Measurements from ENCODE around the gene CHKB.

The CHKB gene

DNA sequence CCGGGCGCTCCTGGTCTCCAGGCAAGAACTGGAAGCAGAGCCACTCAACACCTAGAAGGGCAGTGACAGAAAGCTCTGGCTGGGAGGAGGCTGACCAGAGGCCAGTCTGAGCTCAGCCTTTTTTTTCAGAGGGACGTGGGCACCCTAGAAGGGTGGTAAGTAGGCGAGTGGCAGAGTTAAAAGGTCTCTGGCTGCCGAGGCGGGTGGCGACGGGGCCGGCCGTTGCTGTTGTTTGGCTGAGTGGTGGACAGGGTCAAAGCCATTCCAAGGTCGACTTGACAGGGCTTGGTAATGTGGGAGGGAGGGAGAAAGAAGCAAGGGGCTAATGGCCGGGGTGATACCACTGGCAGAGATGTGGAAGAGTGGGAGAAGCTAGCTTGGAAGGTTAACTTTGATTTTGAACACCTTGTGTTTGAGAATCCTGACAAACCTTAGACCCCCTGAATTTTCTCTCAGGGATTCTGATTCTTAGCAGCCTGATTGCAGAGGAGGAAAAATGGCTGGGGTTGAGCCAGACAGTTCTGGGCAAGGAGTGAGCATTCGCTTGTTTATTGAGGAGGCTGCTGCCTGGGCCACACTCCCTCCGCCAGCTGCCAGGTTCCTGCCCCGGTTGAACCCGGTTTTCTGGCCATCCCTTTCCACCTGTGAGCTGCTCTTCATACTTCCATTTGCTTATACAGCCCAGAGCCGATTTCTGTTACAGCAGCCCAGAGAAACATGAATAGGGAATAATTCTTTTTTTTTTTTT, 19.1 kb downstream of the CHKB start:
- H3K4me3 ChIP-seq (ENCODE audit: low read length), result peak overlapping the region; percentile 61; the same call in 1 of the 2 replicates
- TF ChIP-seq ZNF274 (IDR thresholded peaks at IDR 0.05; ENCODE audit: low read depth, low read length), result no peak

DNA sequence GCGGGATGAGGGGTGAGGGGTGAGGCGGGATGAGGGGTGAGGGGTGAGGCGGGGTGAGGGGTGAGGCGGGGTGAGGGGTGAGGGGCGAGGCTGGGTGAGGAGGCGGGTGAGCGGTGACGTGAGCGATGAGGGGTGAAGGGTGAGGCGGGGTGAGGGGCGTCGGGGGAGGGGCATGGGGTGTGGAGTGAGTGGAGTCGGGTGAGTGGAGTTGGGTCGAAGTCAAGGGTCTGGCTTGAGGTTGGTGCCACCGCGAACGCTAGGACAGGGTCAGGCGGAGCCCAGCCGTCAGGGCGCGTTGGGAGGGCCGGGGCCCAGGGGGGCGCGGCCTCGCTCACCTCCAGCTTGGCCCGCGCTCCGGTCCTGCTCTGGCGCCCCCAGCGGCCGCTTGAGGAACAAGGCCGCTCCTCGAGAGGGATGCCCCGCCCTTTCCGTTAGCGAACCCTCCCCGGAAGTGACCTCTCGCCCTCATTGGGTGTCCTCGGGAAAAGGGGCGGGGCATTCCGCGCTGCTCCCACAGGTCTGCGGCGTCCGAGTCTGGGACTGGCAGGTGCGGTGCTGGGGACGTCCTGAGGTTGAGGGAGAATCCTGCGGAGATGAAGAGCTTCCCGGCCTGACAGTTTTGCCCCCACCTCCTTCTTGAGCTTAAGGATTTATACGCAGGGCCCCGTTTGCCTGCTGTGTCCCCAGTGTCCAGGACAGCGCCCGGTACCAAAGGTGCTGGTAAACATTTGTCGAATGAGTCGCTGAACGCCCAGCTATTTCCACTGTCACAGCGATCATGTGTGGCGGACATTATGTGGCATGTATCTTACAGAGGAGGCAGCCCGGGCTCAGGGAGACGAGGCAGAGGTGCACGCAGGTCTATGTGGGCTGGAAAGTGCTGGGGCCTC, 19.9 kb downstream of the CHKB start, which contains the start of gene SYCE3:
SYCE3 (minus strand) TSS at position 397 of the 890 bp plus-strand sequence. CDS start 6,514 bp downstream, outside the sequence.
- TF ChIP-seq ZNF274 (IDR thresholded peaks at IDR 0.05; ENCODE audit: low read depth, low read length), result no peak
- H3K4me3 ChIP-seq (ENCODE audit: low read length), result peak within 1 kb of the TSS; percentile 61; the same call in 1 of the 2 replicates

DNA sequence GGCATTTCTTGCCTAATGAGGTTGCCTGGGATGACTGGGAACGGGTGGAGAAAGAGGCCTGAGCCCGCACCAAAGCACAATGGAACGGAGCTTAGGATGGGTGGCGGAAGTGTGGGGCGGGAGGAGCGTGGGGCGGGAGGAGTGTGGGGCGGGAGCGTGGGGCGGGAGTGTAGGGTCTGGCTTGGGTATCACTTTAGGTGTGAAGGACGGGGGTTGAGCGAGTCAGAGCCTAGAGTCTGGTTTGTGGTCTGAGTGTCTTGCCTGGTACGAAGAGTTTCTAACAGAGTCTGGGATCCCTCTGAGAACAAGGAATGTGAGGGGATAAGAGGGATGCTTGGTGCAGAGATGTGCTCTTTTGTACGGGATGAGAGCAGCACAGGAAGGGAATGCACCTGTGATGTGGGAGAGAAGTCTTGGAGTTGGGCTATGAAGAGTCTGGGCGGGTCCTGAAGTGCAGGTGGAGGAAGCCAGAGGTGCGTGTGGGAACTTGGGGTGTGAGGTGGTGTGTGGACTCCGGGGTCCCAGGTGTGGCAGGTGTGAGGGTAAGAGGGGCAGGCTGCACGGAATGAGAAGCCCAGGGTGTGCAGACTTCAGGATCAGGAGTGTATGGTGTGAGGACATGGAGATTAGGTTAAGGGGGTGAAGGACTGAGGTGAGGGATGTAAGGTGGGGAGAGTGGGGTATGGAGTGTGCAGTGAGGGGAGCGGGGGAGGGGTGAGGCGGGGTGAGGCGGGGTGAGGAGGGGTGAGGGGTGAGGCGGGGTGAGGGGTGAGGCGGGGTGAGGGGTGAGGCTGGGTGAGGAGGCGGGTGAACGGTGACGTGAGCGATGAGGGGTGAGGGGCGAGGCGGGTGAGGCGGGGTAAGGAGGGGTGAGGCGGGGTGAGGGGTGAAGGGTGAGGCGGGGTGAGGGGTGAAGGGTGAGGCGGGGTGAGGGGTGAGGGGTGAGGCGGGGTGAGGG, 21.0 kb downstream of the CHKB start:
- H3K4me3 ChIP-seq (ENCODE audit: low read length), result no peak overlapping the region

DNA sequence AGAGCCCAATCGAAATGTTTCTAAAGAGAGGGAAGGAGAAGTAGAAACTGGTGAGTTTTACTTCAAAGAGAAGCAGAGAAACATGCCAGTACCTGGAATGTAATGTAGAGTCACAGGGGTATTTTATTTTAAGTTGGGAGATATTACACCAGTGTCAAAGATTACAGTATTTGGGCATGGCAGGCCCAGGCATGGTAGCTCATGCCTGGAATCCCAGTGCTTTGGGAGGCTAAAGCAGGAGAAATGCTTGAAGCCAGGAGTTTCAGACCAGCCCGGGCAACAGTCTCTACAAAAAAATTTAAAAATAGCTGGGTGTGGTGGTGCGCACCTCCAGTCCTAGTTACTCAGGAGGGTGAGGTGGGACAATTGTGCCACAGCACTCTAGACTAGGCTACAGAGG, 22.6 kb downstream of the CHKB start:
- H3K4me3 ChIP-seq (ENCODE audit: low read length), result no peak overlapping the region
- TF ChIP-seq ZNF274 (IDR thresholded peaks at IDR 0.05; ENCODE audit: low read depth, low read length), result no peak

More for the DNA sequence above, 21.0 kb downstream of the CHKB start:
- TF ChIP-seq ZNF274 (IDR thresholded peaks at IDR 0.05; ENCODE audit: low read depth, low read length), result no peak

DNA sequence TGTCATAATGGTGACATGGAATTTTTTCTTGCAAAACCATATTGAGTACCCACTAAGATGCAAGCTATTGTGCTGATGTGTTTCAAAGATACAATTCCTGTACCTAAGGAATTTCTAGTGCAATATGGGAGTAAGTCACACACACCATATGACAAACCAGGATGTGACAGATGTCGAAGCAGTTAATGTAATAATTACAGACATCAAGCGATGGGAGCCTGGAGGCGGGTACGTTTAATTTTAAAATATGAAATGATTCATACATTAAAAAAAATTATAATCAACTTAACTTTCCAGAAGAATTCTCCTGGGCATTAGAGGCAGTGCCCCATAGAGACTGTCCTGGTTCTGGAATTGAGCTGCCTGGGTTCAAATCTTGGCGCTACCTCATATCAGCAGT, 25.9 kb downstream of the CHKB start:
- TF ChIP-seq ZNF274 (IDR thresholded peaks at IDR 0.05; ENCODE audit: low read depth, low read length), result no peak

DNA sequence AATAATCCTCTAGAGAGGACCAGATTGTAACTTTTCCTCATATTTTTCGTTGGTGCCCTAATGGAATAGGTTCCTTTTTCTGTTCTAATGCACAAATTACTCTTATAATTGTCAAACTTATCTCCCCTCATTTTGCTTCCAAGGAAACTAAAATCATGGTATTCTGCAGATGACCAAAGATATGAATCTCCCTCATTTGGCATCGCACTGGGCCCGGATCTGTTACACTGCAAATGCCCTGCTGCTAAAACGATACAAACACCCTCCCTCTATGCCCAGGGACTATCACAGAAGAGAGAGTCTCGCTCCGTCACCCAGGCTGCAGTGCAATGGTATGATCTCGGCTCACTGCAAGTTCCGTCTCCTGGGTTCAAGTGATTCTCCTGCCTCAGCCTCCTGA, 29.3 kb downstream of the CHKB start:
- no peak for TF ChIP-seq ZNF274 (IDR thresholded peaks at IDR 0.05; ENCODE audit: low read depth, low read length)
- no peak overlapping the region for H3K4me3 ChIP-seq (ENCODE audit: low read length)

More for the DNA sequence above, 25.9 kb downstream of the CHKB start:
- no peak overlapping the region for H3K4me3 ChIP-seq (ENCODE audit: low read length)

DNA sequence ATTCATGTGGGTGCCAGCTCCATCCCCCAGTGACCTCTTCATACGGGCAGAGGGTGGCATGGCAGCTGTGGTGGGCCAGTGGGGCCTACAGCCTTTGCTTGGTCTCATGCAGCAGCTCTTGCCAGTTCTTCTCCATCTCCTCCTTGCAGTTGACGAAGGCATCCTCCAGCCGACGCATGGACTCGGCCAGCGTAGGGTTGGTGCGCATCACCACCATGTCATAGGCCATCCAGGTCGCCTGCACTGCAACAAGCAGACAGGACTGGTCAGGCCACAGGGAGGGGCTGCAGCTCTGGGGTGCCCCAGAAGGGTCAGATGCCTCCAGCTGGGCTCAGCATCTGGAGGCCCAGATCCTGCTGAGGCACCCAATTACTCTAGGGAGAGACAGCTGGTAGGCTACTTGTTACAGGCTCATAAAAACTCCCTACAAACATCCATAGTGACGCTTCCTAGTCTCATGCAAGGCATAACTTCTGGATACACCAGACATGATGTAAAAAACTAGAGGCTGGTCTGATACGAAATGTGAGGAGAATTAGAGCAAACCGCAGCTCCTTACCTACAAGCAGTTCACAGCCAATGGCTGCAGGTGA, 31.4 kb downstream of the CHKB start:
- no peak overlapping the region for H3K4me3 ChIP-seq (ENCODE audit: low read length)
- TF ChIP-seq ZNF274 (IDR thresholded peaks at IDR 0.05; ENCODE audit: low read depth, low read length), result no peak

DNA sequence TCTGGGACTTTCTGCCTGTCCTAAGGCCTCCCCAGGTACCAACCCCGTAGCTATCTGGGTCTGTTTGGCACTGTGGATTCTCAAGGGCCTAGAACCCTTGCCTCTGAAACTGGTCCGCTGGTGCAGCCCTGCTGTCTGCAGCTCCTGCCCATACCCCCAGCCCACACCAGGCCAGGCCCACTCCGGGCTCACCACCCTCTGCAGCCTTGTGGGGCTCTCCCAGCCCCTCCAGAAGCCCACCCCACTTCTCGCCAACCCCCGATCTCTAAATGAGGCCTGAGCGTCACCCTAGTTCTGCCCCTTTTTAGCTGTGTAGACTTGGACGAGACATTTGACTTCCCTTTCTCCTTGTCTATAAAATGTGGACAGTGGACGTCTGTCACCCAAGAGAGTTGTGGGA, 32.3 kb downstream of the CHKB start:
- no peak for TF ChIP-seq ZNF274 (IDR thresholded peaks at IDR 0.05; ENCODE audit: low read depth, low read length)
- no peak overlapping the region for H3K4me3 ChIP-seq (ENCODE audit: low read length)

DNA sequence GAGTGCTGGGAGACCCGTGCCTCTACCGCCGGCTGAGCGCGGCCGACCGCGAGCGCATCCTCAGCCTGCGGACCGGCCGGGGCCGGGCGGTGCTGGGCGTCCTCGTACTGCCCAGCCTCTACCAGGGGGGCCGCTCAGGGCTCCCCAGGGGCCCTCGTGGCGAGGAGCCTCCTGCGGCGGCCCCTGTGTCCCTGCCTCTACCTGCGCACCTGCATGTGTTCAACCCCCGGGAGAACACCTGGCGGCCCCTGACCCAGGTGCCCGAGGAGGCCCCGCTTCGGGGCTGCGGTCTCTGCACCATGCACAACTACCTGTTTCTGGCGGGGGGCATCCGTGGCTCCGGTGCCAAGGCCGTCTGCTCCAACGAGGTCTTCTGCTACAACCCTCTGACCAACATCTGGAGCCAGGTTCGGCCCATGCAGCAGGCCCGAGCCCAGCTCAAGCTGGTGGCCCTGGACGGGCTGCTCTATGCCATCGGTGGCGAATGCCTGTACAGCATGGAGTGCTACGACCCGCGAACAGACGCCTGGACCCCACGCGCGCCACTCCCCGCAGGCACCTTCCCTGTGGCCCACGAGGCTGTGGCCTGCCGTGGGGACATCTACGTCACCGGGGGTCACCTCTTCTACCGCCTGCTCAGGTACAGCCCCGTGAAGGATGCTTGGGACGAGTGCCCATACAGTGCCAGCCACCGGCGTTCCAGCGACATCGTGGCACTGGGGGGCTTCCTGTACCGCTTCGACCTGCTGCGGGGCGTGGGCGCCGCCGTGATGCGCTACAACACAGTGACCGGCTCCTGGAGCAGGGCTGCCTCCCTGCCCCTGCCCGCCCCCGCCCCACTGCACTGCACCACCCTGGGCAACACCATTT, 33.5 kb downstream of the CHKB start:
- H3K4me3 ChIP-seq (ENCODE audit: low read length), result peak overlapping the region; percentile 17; the same call in 1 of the 2 replicates
- TF ChIP-seq ZNF274 (IDR thresholded peaks at IDR 0.05; ENCODE audit: low read depth, low read length), result no peak

DNA sequence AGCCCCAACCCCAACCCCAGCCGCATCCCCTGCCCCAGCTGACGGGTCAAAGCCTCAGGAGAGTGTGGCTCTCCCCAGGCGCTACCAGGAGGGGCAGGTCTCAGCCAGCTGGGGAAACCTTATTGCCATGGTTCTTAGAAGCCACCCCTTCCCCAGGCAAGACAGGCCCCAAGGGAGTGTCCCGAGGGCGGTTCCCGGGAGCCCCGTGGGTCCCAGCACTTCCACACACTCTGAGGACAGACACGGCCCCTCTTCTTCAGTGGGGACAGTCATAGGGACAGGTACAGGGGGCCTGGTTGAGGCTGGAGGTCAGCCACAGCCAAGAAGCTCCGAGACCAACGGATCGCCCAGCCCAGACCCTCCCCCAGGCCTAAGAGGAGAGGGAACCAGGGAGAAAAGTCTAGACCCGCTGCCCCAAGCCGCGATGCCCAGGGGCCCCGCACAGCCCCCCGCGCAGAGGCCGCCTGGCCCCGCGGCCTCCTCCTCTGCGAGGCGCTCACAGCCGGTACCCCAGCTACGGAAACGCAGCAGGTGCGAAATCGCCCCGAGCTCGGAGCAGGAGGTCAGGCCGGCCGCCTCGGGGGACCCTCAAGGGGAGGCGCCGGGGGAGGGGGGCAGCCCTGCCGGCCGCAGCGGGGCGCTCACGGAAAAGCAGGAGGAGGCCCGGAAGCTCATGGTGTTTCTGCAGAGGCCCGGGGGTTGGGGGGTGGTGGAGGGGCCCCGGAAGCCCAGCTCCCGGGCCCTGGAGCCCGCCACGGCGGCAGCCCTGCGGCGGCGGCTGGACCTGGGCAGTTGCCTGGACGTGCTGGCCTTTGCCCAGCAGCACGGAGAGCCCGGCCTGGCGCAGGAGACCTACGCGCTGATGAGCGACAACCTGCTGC, 34.4 kb downstream of the CHKB start:
- TF ChIP-seq ZNF274 (IDR thresholded peaks at IDR 0.05; ENCODE audit: low read depth, low read length), result no peak

DNA sequence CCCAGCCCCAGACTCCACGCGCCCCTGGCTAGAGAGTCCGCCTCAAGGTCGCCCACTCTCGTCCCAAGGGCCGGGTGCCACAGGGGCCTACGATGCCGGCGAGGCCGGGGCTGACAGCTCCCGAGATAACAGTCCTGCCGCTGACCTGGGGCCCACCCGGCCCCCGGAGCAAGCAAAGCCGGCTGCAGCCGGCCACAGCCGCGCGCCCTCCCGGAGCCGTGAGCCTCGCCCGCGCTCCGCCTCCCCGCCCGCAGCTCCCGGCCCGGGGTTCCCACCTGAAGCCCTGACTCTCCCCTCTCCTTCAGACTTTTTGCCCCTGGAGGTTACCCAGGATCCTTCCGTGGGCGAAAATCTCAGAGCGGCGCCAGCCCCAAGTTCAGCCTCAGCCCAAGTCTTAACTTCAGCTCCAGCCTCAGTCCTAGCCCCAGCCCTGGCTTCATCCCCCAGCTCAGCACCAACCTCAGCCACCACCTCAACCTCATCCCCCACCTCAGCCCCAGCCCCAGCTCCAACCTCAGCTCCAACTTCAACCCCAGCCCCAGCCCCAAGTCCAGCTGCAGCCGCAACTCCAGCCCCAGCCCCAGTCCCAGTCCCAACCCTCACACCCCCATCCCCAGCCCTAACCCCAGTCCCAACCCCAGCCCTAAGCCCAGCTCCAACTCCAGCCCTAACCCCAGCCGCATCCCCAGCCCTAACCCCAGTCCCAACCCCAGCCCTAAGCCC, 35.2 kb downstream of the CHKB start:
- H3K4me3 ChIP-seq (ENCODE audit: low read length), result no peak overlapping the region
- no peak for TF ChIP-seq ZNF274 (IDR thresholded peaks at IDR 0.05; ENCODE audit: low read depth, low read length)

More for the DNA sequence above, 34.4 kb downstream of the CHKB start:
- H3K4me3 ChIP-seq (ENCODE audit: low read length), result peak overlapping the region; percentile 17; the same call in 1 of the 2 replicates
